ENCODE measurements around the gene ZNF324. TPM values are rescaled to one million over a fixed set of nuclear protein-coding genes. Genes with fewer than 3 reads are reported as not detected.

The ZNF324 gene
- total RNA-seq, 2 experiments from 2014 or later: 11.9 to 23.3 TPM

DNA sequence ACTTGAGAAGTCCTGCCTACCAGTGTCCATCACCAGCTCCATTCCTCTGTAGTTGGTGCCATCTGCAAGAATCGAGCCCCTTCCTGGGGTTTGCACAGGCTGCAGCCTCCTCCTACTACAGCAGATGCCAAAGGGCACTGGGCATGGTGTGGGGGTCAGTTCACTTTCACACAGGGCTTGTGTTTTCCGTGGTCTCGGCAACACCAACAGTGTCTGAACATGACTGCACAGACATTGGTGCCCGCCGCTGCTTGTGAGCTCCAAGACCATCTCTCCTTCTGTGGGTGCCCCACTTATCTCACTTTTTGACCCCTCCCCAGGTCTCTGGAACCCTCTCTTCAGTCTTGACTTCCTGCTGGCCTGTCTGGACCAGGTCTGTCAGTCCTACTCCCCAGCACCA, 24.5 kb downstream of the ZNF324 start:
- BruUV-seq (replicated peaks): no TSS peak

DNA sequence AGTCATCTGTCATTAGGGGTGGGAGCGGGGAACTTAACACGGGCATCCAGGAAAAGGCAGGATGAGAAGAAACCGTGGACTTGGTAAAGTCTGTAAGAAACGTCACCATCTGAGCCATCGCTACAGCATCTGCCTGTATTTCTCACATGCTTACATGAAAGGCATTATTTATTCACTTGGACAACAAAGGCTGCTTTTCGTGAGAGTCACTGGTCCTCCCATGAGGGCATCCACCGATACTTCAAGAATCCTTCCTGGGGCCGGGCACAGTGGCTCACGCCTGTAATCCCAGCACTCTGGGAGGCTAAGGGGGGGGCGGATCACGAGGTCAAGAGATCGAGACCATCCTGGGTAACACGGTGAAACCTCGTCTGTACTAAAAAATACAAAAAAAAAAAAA, 25.4 kb downstream of the ZNF324 start:
- no peaks in the 10 kb centered on the region for H3K79me2 ChIP-seq (ENCODE audit: insufficient read depth, low read depth, low read length)
- intact Hi-C loops (cut with micrococcal nuclease; ENCODE audit: unreplicated experiment): no loop called here
- H3K4me1 ChIP-seq (ENCODE audit: insufficient read depth, low read length, poor library complexity, severe bottlenecking): no peaks in the 10 kb centered on the region
- POLR2A ChIA-PET: no interaction called here
- no peaks in the 10 kb centered on the region for H3K36me3 ChIP-seq (ENCODE audit: insufficient read depth, low read length)
- H2AFZ ChIP-seq (ENCODE audit: low read length): no peak overlapping the region
- no peaks in the 10 kb centered on the region for H3K9me2 ChIP-seq (ENCODE audit: insufficient read depth, low read length)
- no peaks in the 10 kb centered on the region for H4K20me1 ChIP-seq (ENCODE audit: insufficient read depth, low read length)
- no peak overlapping the region for H3K4me2 ChIP-seq (ENCODE audit: low read length)
- TF ChIP-seq EZH2phosphoT487 (IDR thresholded peaks at IDR 0.05; ENCODE audit: borderline replicate concordance, low read depth, low read length): no peak
- TF ChIP-seq, protein P1, sequence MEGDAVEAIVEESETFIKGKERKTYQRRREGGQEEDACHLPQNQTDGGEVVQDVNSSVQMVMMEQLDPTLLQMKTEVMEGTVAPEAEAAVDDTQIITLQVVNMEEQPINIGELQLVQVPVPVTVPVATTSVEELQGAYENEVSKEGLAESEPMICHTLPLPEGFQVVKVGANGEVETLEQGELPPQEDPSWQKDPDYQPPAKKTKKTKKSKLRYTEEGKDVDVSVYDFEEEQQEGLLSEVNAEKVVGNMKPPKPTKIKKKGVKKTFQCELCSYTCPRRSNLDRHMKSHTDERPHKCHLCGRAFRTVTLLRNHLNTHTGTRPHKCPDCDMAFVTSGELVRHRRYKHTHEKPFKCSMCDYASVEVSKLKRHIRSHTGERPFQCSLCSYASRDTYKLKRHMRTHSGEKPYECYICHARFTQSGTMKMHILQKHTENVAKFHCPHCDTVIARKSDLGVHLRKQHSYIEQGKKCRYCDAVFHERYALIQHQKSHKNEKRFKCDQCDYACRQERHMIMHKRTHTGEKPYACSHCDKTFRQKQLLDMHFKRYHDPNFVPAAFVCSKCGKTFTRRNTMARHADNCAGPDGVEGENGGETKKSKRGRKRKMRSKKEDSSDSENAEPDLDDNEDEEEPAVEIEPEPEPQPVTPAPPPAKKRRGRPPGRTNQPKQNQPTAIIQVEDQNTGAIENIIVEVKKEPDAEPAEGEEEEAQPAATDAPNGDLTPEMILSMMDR (conservative IDR thresholded peaks at IDR 0.05; ENCODE audit: low read length): no peak
- CTCF ChIA-PET (ENCODE audit: unreplicated experiment): no interaction called here
- no peak overlapping the region for H3K4me3 ChIP-seq (ENCODE audit: low read depth, low read length, poor library complexity, severe bottlenecking)
- no peak for DNase-seq (ENCODE audit: low spot score)
- no TSS peak for BruUV-seq (replicated peaks)
- H3K27ac ChIP-seq (ENCODE audit: low read depth, low read length, poor library complexity, severe bottlenecking): no peak overlapping the region
- no peaks in the 10 kb centered on the region for H3K9me3 ChIP-seq (ENCODE audit: low read length)

More for the DNA sequence above, 24.5 kb downstream of the ZNF324 start:
- Histone ChIP-seq H3K9me2 (ENCODE audit: insufficient read depth, low read length) (no peaks in the 10 kb centered on the region), H4K20me1 (ENCODE audit: insufficient read depth, low read length) (no peaks in the 10 kb centered on the region), H3K4me3 (ENCODE audit: low read depth, low read length, poor library complexity, severe bottlenecking) (no peak overlapping the region), H3K36me3 (ENCODE audit: insufficient read depth, low read length) (no peaks in the 10 kb centered on the region), H3K4me1 (ENCODE audit: insufficient read depth, low read length, poor library complexity, severe bottlenecking) (no peaks in the 10 kb centered on the region), H3K4me2 (ENCODE audit: low read length) (no peak overlapping the region), H2AFZ (ENCODE audit: low read length) (no peak overlapping the region), H3K9me3 (ENCODE audit: low read length) (no peaks in the 10 kb centered on the region), H3K27ac (ENCODE audit: low read depth, low read length, poor library complexity, severe bottlenecking) (no peak overlapping the region), H3K79me2 (ENCODE audit: insufficient read depth, low read depth, low read length) (no peaks in the 10 kb centered on the region)
- DNase-seq (ENCODE audit: low spot score): no peak
- TF ChIP-seq, protein P1 (conservative IDR thresholded peaks at IDR 0.05; ENCODE audit: low read length): no peak
- no peak for TF ChIP-seq EZH2phosphoT487 (IDR thresholded peaks at IDR 0.05; ENCODE audit: borderline replicate concordance, low read depth, low read length)
- CTCF ChIA-PET (ENCODE audit: unreplicated experiment): no interaction called here
- intact Hi-C loops (cut with micrococcal nuclease; ENCODE audit: unreplicated experiment): no loop called here
- POLR2A ChIA-PET: no interaction called here

DNA sequence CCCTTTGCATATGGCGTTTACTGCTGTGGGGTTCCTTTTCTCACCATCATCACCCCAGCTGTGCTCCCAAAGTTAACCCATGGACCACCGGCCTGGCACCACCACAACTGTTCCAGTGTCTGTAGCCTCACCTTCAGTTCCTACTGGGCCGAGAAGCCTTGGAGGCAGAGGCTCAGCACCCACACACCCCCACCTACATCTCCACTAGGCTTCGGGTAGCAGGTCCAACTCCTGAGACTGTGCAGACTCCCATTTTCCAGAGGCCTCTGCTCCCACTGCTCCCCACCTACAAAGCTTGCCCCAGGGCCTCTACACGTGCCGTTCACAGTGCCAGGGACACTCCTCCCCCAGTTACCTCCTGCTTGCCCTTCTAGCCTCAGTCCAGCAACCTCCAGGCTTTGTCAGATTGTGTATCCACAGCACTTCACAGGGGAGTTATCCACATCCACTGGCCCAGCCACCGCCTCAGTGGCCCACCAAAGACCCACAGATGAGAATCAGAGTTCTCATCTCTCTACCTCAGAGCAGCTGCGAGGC, 30.8 kb downstream of the ZNF324 start:
- CTCF ChIA-PET (ENCODE audit: unreplicated experiment): no interaction called here
- H3K4me1 ChIP-seq (ENCODE audit: insufficient read depth, low read length, poor library complexity, severe bottlenecking): peaks cover 15% of the 10 kb centered on the region
- no TSS peak for BruUV-seq (replicated peaks)
- H2AFZ ChIP-seq (ENCODE audit: low read length): no peak overlapping the region
- no peaks in the 10 kb centered on the region for H4K20me1 ChIP-seq (ENCODE audit: insufficient read depth, low read length)
- no peak overlapping the region for H3K27ac ChIP-seq (ENCODE audit: low read depth, low read length, poor library complexity, severe bottlenecking)
- H3K9me2 ChIP-seq (ENCODE audit: insufficient read depth, low read length): no peaks in the 10 kb centered on the region
- H3K79me2 ChIP-seq (ENCODE audit: insufficient read depth, low read depth, low read length): no peaks in the 10 kb centered on the region
- POLR2A ChIA-PET: no interaction called here
- TF ChIP-seq, protein P1 (conservative IDR thresholded peaks at IDR 0.05; ENCODE audit: low read length): no peak
- TF ChIP-seq EZH2phosphoT487 (IDR thresholded peaks at IDR 0.05; ENCODE audit: borderline replicate concordance, low read depth, low read length): no peak
- DNase-seq (ENCODE audit: low spot score): no peak
- no peaks in the 10 kb centered on the region for H3K9me3 ChIP-seq (ENCODE audit: low read length)
- H3K4me3 ChIP-seq (ENCODE audit: low read depth, low read length, poor library complexity, severe bottlenecking): peak overlapping the region; percentile 79
- no peaks in the 10 kb centered on the region for H3K36me3 ChIP-seq (ENCODE audit: insufficient read depth, low read length)
- intact Hi-C loops (cut with micrococcal nuclease; ENCODE audit: unreplicated experiment): no loop called here
- H3K4me2 ChIP-seq (ENCODE audit: low read length): peak overlapping the region; percentile 98
